Body of pancreas (tissue), 4 donors: ENCODE data around the gene ZFYVE9.
"Not testable (repeated sequence)": the region's sequence is repeated elsewhere in the genome, so short reads cannot be mapped to it uniquely, and the experiment has no call there.

Experiments
- POLR2A ChIP-seq, 3 donors: fragments of 450-650 bp; IDR thresholded peaks; one replicate each; pipeline ENCODE4 v1.6.1; 2016; ENCODE audit warnings: antibody characterized with exemption in 3 of 3, mild to moderate bottlenecking in 2 of 3
- TF ChIP-seq, protein P1 (sequence below), 7 experiments: fragments of 450-650 bp in 4 of 7; fragments of 200-600 bp in 3 of 7; sonication (generic) in 3 of 7; IDR thresholded peaks; one replicate each; pipeline ENCODE4 v1.5.1; 2016 to 2019; ENCODE audit warnings: antibody characterized with exemption in 7 of 7

DNA sequence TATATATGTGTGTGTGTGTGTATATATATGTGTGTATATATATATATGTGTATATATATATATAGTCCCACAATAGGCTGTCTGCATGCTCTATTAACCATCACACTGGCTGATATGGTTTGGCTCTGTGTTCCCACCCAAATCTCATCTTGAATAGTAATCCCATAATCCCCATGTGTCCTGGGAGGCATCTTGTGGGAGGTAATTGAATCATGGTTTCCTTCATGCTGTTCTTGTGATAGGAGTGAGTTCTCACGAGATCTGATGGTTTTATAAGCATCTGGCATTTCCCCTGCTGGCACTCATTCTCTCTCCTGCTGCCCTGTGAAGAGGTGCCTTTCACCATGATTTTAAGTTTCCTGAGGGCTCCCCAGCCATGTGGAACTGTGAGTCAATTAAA lies 228.0 kb downstream of the ZFYVE9 start:
- TF ChIP-seq, protein P1, sequence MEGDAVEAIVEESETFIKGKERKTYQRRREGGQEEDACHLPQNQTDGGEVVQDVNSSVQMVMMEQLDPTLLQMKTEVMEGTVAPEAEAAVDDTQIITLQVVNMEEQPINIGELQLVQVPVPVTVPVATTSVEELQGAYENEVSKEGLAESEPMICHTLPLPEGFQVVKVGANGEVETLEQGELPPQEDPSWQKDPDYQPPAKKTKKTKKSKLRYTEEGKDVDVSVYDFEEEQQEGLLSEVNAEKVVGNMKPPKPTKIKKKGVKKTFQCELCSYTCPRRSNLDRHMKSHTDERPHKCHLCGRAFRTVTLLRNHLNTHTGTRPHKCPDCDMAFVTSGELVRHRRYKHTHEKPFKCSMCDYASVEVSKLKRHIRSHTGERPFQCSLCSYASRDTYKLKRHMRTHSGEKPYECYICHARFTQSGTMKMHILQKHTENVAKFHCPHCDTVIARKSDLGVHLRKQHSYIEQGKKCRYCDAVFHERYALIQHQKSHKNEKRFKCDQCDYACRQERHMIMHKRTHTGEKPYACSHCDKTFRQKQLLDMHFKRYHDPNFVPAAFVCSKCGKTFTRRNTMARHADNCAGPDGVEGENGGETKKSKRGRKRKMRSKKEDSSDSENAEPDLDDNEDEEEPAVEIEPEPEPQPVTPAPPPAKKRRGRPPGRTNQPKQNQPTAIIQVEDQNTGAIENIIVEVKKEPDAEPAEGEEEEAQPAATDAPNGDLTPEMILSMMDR (IDR thresholded peaks at IDR 0.05), result not testable (repeated sequence)
- not testable (repeated sequence) for TF ChIP-seq POLR2A (IDR thresholded peaks at IDR 0.05)
